ENCODE data around the gene WDR46. TPM values are rescaled to one million over a fixed set of nuclear protein-coding genes. Genes with fewer than 3 reads are reported as not detected.

Gene WDR46
- polyA plus RNA-seq, 3 donors, result 33.3 to 41.0 (median 37.3) TPM

GRCh38 chr6:33299237-33299944, 10.4 kb upstream of the WDR46 start:
- peak; percentile 85 to 88 (median 87) for DNase-seq
- peak overlapping the region; percentile 53 for H2AFZ ChIP-seq (ENCODE audit: insufficient read depth, low read depth, low read length, poor library complexity, severe bottlenecking)
- H3K4me3 ChIP-seq (replicated peaks in 1 of 3; ENCODE audit: low read depth in 2 of 3, low read length in 3 of 3), result peak overlapping the region; percentile 75 to 95 (median 83)
- H3K79me2 ChIP-seq (ENCODE audit: insufficient read depth, low read length), result peaks cover 88% of the 10 kb centered on the region
- H3K27me3 Mint-ChIP-seq (ENCODE audit: low read depth in 3 of 3), result peaks cover 0 to 3% (median 0%) of the 10 kb centered on the region in 3 donors
- intact Hi-C loops (cut with micrococcal nuclease), result loop anchor here (2.0 to 10.0 kb wide), 3 partner anchors 95 to 99 kb away; partner anchors contain the start of genes RXRB (in 2 of the 2), SLC39A7 (in 2 of the 2), HSD17B8 (in 1 of the 2) and KIFC1 (in 1 of the 2)
- peak overlapping the region; percentile 78 for H3K9ac ChIP-seq (ENCODE audit: insufficient read depth, low read length, poor library complexity, severe bottlenecking)
- H3K36me3 Mint-ChIP-seq, result peaks cover 40 to 61% of the 10 kb centered on the region in 2 donors
- H3K4me2 ChIP-seq (replicated peaks; ENCODE audit: extremely low read depth, low read length, poor library complexity, severe bottlenecking), result peak overlapping the region; percentile 99
- peak overlapping the region; percentile 94 to 98 for H3K27ac ChIP-seq (ENCODE audit: low read depth in 1 of 2, low read length in 2 of 2)
- no peaks in the 10 kb centered on the region for H3K27me3 ChIP-seq (ENCODE audit: control insufficient read depth in 2 of 2, insufficient read depth in 2 of 2, low read length in 2 of 2)
- H4K20me1 ChIP-seq (ENCODE audit: insufficient read depth, low read length), result peaks cover 75% of the 10 kb centered on the region
- peaks cover 39 to 62% of the 10 kb centered on the region in 2 donors for H3K36me3 ChIP-seq (replicated peaks in 1 of 2; ENCODE audit: control insufficient read depth in 1 of 2, insufficient read depth in 2 of 2, low read length in 2 of 2)
- H3K9me3 ChIP-seq (replicated peaks in 1 of 2; ENCODE audit: control insufficient read depth in 1 of 2, insufficient read depth in 1 of 2, low read length in 2 of 2), result no peaks in the 10 kb centered on the region
- H3K4me3 Mint-ChIP-seq, result peak overlapping the region; percentile 100
- TF ChIP-seq CTCF (IDR thresholded peaks at IDR 0.05), result peak; percentile 87
- H3K4me1 ChIP-seq (ENCODE audit: control insufficient read depth in 1 of 2, insufficient read depth in 2 of 2, low read length in 2 of 2), result peaks cover 34 to 36% of the 10 kb centered on the region in 2 donors
- H3K4me1 Mint-ChIP-seq, result peaks cover 46% of the 10 kb centered on the region
- peaks cover 0 to 7% (median 0%) of the 10 kb centered on the region in 7 donors for H3K9me3 Mint-ChIP-seq
- WGBS (ENCODE audit: insufficient coverage), result 0% methylated on average over 46 of the region's 54 CpGs
- peak overlapping the region; percentile 98 to 100 (median 100) for H3K27ac Mint-ChIP-seq

- H3K4me2 ChIP-seq (replicated peaks; ENCODE audit: extremely low read depth, low read length, poor library complexity, severe bottlenecking), result peak within 1 kb of the TSS; percentile 99
- H3K4me3 ChIP-seq (replicated peaks in 1 of 3; ENCODE audit: low read depth in 2 of 3, low read length in 3 of 3), result peak within 1 kb of the TSS; percentile 75 to 95 (median 83)
- peaks cover 0 to 3% (median 0%) of the 10 kb centered on the region in 3 donors for H3K27me3 Mint-ChIP-seq (ENCODE audit: low read depth in 3 of 3)
- TF ChIP-seq CTCF (IDR thresholded peaks at IDR 0.05), result no peak
- no peaks in the 10 kb centered on the region for H3K27me3 ChIP-seq (ENCODE audit: control insufficient read depth in 2 of 2, insufficient read depth in 2 of 2, low read length in 2 of 2)
- peaks cover 40 to 60% of the 10 kb centered on the region in 2 donors for H3K36me3 Mint-ChIP-seq
- peak within 1 kb of the TSS; percentile 78 for H3K9ac ChIP-seq (ENCODE audit: insufficient read depth, low read length, poor library complexity, severe bottlenecking)
- peaks cover 39 to 62% of the 10 kb centered on the region in 2 donors for H3K36me3 ChIP-seq (replicated peaks in 1 of 2; ENCODE audit: control insufficient read depth in 1 of 2, insufficient read depth in 2 of 2, low read length in 2 of 2)
- peaks cover 34 to 36% of the 10 kb centered on the region in 2 donors for H3K4me1 ChIP-seq (ENCODE audit: control insufficient read depth in 1 of 2, insufficient read depth in 2 of 2, low read length in 2 of 2)
- peak; percentile 79 for DNase-seq
- H4K20me1 ChIP-seq (ENCODE audit: insufficient read depth, low read length), result peaks cover 75% of the 10 kb centered on the region
- peak within 1 kb of the TSS; percentile 100 for H3K4me3 Mint-ChIP-seq
- H3K4me1 Mint-ChIP-seq, result peaks cover 47% of the 10 kb centered on the region
- H3K79me2 ChIP-seq (ENCODE audit: insufficient read depth, low read length), result peaks cover 85% of the 10 kb centered on the region
- no peaks in the 10 kb centered on the region for H3K9me3 ChIP-seq (replicated peaks in 1 of 2; ENCODE audit: control insufficient read depth in 1 of 2, insufficient read depth in 1 of 2, low read length in 2 of 2)
- H3K27ac Mint-ChIP-seq, result peak within 1 kb of the TSS; percentile 98 to 100 (median 100)
- 0% methylated on average over 13 of the region's 34 CpGs for WGBS (ENCODE audit: insufficient coverage)
- peak within 1 kb of the TSS; percentile 53 for H2AFZ ChIP-seq (ENCODE audit: insufficient read depth, low read depth, low read length, poor library complexity, severe bottlenecking)
- H3K27ac ChIP-seq (ENCODE audit: low read depth in 1 of 2, low read length in 2 of 2), result peak within 1 kb of the TSS; percentile 94 to 98
- intact Hi-C loops (cut with micrococcal nuclease), result loop anchor here (2.0 to 10.0 kb wide), 3 partner anchors 96 to 98 kb away; partner anchors contain the start of genes RXRB (in 2 of the 2), SLC39A7 (in 2 of the 2), HSD17B8 (in 1 of the 2) and KIFC1 (in 1 of the 2)
- H3K9me3 Mint-ChIP-seq, result peaks cover 0 to 7% (median 0%) of the 10 kb centered on the region in 7 donors
Observed at GRCh38 chr6:33298773-33299236, 9.8 kb upstream of the WDR46 start, which contains the start of gene RGL2. Gene RGL2, minus strand, starts transcription at chr6:33298942. Its CDS starts 332 bp downstream, at chr6:33298610.
